ENCODE measurements around the gene STK17A. TPM values are rescaled to one million over a fixed set of nuclear protein-coding genes. Genes with fewer than 3 reads are reported as not detected.

STK17A gene
- total RNA-seq, 1 experiment from 2014 or later: 21.3 TPM

GRCh38 chr7:43648473-43649406 is 65.8 kb downstream of the STK17A start:
- Histone ChIP-seq H3K27me3 (ENCODE audit: control insufficient read depth, insufficient read depth, low read length) (no peaks in the 10 kb centered on the region), H3K4me3 (ENCODE audit: low read depth in 2 of 2, low read length in 2 of 2) (0 out of 4 replicates have a peak overlapping the region, but pooled peaks of 1 of the 2 experiments have one; percentile 0), H3K36me3 (ENCODE audit: control insufficient read depth, insufficient read depth, low read length) (no peaks in the 10 kb centered on the region; the same call in 1 of the 2 replicates), H3K4me1 (ENCODE audit: control insufficient read depth, insufficient read depth, low read length) (peaks cover 51% of the 10 kb centered on the region), H3K27ac (ENCODE audit: low read length) (peak overlapping the region; percentile 69), H3K9me3 (ENCODE audit: control insufficient read depth, insufficient read depth, low read depth, low read length) (no peaks in the 10 kb centered on the region)
- in situ Hi-C loops (cut with HindIII; ENCODE audit: low pct_unique_long_range_greater_than_20kb, low sequenced_read_pairs): no loop called here
- BruUV-seq (replicated peaks): no TSS peak
- POLR2A ChIA-PET: no interaction called here
- intact Hi-C loops (cut with micrococcal nuclease; ENCODE audit: unreplicated experiment): loop anchor here (5.0 kb wide), 1 partner anchor 49 kb away; no protein-coding TSS in a partner anchor
- TF ChIP-seq TCF7L2 (IDR thresholded peaks at IDR 0.05; ENCODE audit: low read depth, low read length) (peak; percentile 30; the same call in 1 of the 2 replicates), SIN3A (IDR thresholded peaks at IDR 0.05; ENCODE audit: borderline replicate concordance, insufficient read depth, low read depth, low read length) (no peak)
- ATAC-seq (peak; percentile 52), DNase-seq (ENCODE audit: low read depth, low spot score) (no peak)
- CTCF ChIA-PET: interaction anchor here (1.9 kb wide), 2 partner anchors 51 to 66 kb away, joined by 4 to 6 read pairs; partner anchors contain the start of gene STK17A

- BruUV-seq (replicated peaks): no TSS peak
- Histone ChIP-seq H3K4me3 (ENCODE audit: low read depth in 2 of 2, low read length in 2 of 2) (peak overlapping the region in 1 of 2 experiments; percentile 31; a peak in 2 of 4 replicates), H3K4me1 (ENCODE audit: control insufficient read depth, insufficient read depth, low read length) (peaks cover 55% of the 10 kb centered on the region), H3K27me3 (ENCODE audit: control insufficient read depth, insufficient read depth, low read length) (no peaks in the 10 kb centered on the region), H3K36me3 (ENCODE audit: control insufficient read depth, insufficient read depth, low read length) (no peaks in the 10 kb centered on the region; the same call in 1 of the 2 replicates), H3K9me3 (ENCODE audit: control insufficient read depth, insufficient read depth, low read depth, low read length) (no peaks in the 10 kb centered on the region), H3K27ac (ENCODE audit: low read length) (peak overlapping the region; percentile 62)
- in situ Hi-C loops (cut with HindIII; ENCODE audit: low pct_unique_long_range_greater_than_20kb, low sequenced_read_pairs): no loop called here
- ChIA-PET CTCF (interaction anchor here (0.6 kb wide), 1 partner anchor 66 kb away, joined by 5 read pairs; no protein-coding TSS in a partner anchor), POLR2A (no interaction called here)
- no peak for DNase-seq (ENCODE audit: low read depth, low spot score)
- TF ChIP-seq CTCF (IDR thresholded peaks at IDR 0.05) (no peak), TCF7L2 (IDR thresholded peaks at IDR 0.05; ENCODE audit: low read depth, low read length) (no peak), SIN3A (IDR thresholded peaks at IDR 0.05; ENCODE audit: borderline replicate concordance, insufficient read depth, low read depth, low read length) (no peak), REST (IDR thresholded peaks at IDR 0.05; ENCODE audit: insufficient read depth in 1 of 2, low read depth in 2 of 2, low read length in 1 of 2) (no peak), POLR2AphosphoS5 (IDR thresholded peaks at IDR 0.05; ENCODE audit: low read depth, low read length) (no peak)
- intact Hi-C loops (cut with micrococcal nuclease; ENCODE audit: unreplicated experiment): loop anchor here (5.0 kb wide), 1 partner anchor 47 kb away; no protein-coding TSS in a partner anchor
- ATAC-seq: 0 out of 2 replicates have a peak, but pooled peaks have one; percentile 3
Measured at GRCh38 chr7:43649755-43650274, 66.9 kb downstream of the STK17A start.
